ENCODE measurements around the gene ADGRB3.
"Not testable (repeated sequence)": the region's sequence is repeated elsewhere in the genome, so short reads cannot be mapped to it uniquely, and the experiment has no call there.

ADGRB3 gene

GRCh38 chr6:69286331-69286730 is 651.2 kb downstream of the ADGRB3 start:
- no peak for DNase-seq

- not testable (repeated sequence) for DNase-seq
Observed at GRCh38 chr6:69288198-69288597, 653.1 kb downstream of the ADGRB3 start.

DNA sequence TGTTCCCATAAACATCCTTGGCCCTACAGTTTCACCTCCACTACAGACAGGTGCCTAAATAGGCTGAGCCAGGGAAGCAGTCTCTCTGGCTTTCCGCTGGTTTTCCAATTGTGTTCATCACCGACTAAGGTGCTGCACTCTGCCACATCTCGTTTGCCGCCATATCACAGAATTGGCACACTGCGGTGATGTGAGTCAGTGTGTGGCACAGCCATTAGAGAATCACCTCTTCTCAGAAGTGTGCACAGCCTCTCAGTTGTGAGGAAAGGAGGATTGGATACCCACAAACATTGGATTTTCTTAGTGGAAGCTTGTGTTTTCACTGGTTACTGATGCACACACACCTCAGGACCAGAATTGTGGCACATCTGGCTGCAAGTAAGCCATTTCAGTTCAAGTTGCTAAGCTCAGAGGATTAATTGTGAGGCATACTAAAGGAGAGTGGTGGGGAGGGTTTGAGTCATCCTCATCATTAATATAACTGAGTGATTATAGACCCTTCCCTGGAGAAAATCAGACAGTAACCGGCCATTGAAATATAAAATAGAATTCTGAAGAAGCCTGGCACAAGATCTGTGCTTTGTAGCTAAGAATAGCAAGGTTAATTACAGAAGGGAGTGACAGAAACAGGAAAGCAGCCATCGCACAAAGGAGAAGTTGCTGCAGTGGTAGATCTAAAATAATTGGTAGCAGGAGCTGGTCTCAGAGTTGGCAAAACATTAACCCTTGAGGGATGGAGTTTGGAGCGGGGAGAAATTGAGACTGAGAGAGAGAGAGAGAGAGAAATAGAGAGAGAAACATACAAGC is 654.8 kb downstream of the ADGRB3 start:
- DNase-seq: no peak

DNA sequence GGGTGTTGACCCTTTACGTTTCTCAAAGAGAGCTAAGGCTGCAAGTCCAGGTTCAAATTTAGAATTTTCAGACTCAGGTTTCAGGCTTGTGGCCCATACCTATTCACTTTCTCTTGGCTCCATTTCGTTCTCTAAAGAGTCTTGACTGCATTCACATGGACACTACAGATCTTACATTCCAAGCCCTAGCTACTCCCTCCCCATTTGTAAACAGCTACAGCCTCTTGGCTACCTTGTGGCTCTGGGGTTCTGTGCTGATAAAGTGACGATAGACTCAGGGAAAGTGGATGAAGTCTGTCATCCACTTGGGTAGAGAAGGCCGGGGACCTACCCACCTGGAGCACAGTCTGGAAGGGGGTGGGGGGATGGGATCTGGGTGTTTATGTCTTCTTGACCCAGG is 658.4 kb downstream of the ADGRB3 start:
- DNase-seq: no peak

GRCh38 chr6:69294407-69294806 is 659.3 kb downstream of the ADGRB3 start:
- DNase-seq: no peak

DNA sequence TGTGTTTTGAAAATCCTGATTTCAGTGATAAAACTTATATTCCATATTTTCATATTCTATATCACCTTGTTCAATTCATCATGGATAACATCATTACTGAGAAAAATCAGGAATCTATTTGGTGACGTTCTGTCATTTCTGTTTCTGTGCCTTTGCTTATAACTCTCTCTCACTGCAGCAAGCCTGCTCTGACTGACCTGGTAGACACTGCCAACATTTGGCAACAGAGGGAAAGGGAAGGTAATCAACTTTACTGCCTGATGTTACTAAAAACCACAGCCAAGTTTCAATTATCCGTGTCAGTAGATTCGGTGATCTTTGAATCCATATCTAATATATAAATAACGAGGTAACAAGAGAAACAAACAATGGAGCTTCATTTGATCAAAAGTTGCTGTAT is 659.8 kb downstream of the ADGRB3 start:
- DNase-seq: no peak

DNA sequence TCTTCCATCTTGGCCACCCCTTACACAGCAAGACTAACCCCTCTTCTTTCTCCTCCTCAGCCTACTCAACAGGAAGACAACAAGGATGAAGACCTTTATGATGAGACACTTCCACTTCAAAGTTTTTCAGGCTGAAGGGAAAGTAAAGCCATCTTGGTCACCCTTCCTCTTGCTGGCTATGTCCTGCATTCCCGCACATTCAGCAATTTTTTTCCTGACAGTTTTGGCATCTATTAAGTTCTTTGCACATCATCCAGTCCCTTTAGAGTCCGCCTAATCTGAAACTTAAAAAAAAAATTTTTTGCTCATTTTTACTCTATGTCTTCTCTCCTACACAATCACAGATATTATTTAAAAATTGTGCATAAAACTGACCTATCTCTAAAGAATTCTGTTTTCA is 668.3 kb downstream of the ADGRB3 start:
- no peak for DNase-seq

GRCh38 chr6:69305456-69305855 is 670.4 kb downstream of the ADGRB3 start:
- DNase-seq: no peak

- DNase-seq: no peak
Observed at GRCh38 chr6:69308584-69308983, 673.5 kb downstream of the ADGRB3 start.

DNA sequence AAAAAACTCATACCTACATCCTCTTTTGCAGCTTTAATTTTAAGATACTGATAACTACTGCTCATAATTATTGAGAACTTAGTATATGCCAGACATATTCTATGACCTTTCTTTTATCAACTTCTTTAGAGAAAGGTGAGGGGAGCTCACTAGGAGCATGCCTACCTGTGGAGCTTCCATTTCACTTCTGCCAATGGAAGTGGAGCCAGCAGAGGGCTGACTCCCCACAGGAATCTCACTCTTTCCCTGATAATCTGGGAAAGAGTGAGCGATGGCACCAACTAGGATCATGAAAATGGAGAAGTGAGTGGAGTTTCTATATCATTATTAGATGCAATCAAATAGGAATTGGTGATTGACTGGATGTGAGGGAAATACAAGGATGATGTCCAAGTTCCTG is 676.8 kb downstream of the ADGRB3 start:
- no peak for DNase-seq

- DNase-seq: no peak
Observed at GRCh38 chr6:69314001-69314400, 678.9 kb downstream of the ADGRB3 start.

GRCh38 chr6:69314531-69314930 is 679.4 kb downstream of the ADGRB3 start:
- DNase-seq: no peak

DNA sequence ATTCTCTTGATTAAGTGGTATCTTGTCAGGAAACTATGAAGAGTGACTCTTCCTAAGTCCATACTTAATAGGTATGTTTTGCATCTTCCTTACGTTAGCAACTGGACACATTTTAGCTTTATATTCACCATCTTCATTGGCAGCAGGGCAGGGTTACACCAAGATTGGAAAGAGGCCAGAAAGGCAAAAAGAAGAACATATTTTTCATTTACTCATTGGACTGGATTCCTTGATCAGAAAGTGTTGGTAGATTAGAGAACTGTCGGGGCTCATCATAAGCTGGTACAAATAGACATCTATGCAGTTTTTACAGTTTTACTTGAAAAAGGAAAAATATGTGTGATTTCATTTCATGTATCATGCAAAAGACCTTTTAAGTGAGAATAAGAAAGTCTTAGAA is 696.8 kb downstream of the ADGRB3 start:
- DNase-seq: no peak

GRCh38 chr6:69337311-69337710 is 702.2 kb downstream of the ADGRB3 start:
- DNase-seq: no peak

DNA sequence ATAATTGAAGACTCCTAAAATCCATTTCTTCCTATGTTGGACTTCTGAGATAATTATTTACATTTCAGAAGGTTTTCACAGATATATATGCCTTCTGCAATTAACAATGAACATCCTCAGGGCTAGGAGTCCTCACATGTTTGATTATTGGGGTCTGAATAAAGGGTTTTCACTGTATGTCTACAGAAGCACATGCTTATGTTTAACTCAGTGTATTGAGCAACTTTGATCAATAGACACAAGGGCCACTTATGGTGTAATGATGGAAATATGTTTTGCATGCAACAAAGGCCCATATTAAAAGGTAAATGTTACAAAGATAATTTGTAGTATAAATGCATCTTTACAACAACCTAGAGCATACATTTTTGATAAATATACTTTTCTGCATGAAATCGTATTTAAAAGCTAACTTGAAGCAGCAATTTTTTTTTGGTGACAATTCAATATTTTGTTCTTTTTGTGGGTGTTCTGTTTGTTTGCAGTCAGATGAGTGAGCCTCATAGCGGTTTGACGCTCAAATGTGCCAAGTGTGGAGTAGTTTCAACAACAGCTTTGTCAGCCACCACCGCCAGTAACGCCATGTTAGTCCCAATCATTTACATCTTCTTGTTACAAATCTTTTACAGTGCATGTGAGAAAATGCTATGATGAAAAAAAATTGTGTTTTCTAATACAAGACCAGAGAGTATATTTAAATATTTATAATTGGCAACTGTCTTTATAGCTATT is 703.5 kb downstream of the ADGRB3 start:
- no peak for DNase-seq

GRCh38 chr6:69339163-69339550 is 704.1 kb downstream of the ADGRB3 start:
- DNase-seq: no peak

- DNase-seq: no peak
Observed at GRCh38 chr6:69340196-69340595, 705.1 kb downstream of the ADGRB3 start.

DNA sequence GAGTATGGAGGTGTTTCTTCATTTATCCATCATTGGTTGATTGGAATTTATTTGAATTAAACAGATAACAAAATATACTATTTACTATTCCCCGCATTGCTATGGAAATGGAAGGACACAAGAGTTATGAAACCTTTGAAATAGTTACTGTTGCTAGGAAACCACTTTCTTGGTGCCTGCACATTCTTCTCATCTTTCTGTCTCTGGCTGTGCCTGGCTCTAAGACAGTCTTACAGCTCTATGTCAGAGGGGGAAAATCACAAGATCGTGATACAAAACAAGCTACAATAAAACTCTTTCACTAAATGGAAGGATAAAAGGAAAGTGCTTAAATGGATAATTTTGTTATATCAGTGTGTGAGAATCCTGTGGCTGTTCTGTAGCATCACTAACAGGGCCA is 708.8 kb downstream of the ADGRB3 start:
- DNase-seq: no peak

DNA sequence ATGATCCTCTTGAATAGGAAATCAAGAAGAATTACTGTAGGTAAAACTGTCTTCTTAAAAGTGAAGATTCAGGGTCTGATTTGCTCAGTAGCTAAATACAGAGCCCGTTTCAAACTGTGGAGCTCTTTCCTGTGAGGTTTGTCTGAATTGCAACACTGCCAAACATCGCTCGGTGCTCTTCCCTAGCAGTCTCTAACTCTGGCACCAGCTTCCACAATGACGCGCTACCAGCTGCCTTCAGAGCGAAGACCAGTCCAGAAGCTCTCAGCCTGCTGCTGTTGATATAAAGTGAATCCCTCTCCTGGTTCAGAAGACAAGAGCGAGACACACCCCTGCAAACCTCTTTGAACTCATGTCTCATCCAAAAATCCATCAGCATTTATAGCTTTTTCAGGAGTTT is 714.7 kb downstream of the ADGRB3 start:
- DNase-seq: no peak

DNA sequence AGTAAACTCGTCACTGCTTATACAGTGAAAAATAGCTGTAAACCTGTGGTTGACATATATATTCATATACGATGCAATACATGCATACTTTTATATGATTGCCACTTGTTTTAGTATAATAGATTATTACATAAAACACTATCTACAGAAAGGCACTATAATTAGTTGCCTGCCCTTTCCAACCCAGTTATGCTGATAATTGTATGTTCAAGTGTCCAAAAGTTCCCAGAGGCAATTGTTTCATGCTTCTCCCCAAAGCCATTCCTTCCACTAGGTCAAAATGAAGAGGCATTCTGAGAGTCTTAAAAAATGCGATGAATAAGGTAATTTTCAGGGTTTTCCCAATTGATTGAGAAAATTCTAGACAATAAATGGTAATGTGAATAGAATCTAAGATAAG is 727.1 kb downstream of the ADGRB3 start:
- DNase-seq: no peak

GRCh38 chr6:69366831-69367230 is 731.7 kb downstream of the ADGRB3 start:
- DNase-seq: no peak

- no peak for DNase-seq
Observed at GRCh38 chr6:69368613-69369012, 733.5 kb downstream of the ADGRB3 start.

DNA sequence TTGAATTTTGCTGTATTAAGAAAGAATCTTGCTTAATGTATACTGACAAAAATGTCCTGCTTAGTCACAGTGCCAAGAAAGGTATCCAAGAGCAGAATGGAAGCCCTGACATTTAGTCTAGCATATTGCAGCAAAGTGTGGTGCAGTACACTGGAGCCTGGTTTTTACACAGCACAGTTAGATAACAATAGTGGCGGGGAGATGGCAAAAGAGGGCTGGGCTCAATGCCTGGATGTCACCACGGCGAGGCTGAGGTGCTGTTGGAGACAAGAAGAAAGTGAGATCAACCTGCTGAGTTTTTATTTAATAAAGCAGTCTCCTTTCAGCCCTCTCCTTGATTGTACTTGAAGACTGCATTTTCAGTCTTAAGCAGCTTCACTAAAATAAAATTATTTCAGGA is 735.7 kb downstream of the ADGRB3 start:
- DNase-seq: no peak

DNA sequence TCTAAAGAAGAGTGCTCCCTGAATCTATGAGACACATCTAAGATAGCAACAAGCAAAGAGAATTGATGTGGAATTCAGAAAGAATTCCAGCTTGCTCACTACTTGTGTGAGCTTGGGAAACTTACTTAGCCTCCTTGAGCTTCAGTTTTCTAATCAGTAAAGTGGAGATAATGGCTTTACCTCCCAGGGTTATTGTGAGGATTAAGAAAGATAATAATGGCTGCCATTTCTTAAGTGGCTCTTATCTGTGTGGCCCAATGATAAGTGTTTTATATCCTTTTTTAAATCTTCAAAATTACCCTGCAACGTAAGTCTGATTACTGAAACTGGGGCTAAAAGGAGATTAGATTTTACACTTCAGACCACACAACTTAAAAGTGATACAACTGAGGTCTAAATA is 743.2 kb downstream of the ADGRB3 start:
- DNase-seq: no peak

DNA sequence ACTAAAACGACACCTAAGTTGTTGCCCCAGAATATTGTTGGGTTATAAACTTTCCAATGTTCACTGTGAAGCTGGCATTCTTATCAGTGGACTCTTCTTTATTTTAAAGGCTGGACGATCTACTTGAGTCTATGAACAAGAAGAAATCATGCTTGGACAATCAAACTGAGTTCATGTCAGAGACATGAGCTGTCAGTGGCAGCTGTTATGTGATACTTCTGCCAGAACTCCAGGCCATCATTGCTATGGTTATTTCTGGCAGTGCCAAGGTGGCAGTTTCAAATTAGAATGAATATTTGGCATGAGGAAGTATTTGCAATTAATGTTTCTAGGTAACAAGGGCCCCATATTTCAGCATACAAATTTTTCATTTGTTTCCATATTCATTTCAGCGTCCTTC is 744.4 kb downstream of the ADGRB3 start:
- no peak for DNase-seq
